Calu3 (cell line): Measurements from ENCODE around the gene SRCAP. TPM values are rescaled to one million over a fixed set of nuclear protein-coding genes. Genes with fewer than 3 reads are reported as not detected.

Experiments
- BruUV-seq: library from RNA; stranded (reverse); fragments of 400-500 nt; replicated peaks from 2 replicates; lab custom pipeline; 2021; lab: Mats Ljungman, UMichigan
- CTCF ChIA-PET: fragments of 300-600 bp; sonication (Branson Sonifier 250); formaldehyde crosslinking; loops from one replicate; lab custom pipeline; 2022; ENCODE audit warnings: antibody characterized with exemption; lab: Charles Lee
- DNase-seq: peaks from one replicate; pipeline ENCODE4 v3.0.0; 2022
- H3K27ac Mint-ChIP-seq: one replicate; pipeline ENCODE4 v1.8.0; 2022; ENCODE audit warnings: mixed read lengths; ENCODE audit not compliant: unreplicated experiment
- H3K27me3 Mint-ChIP-seq: one replicate; pipeline ENCODE4 v1.8.0; 2022; ENCODE audit warnings: mixed read lengths; ENCODE audit not compliant: unreplicated experiment
- H3K36me3 Mint-ChIP-seq: one replicate; pipeline ENCODE4 v1.8.0; 2022; ENCODE audit warnings: mild to moderate bottlenecking, moderate library complexity, mixed read lengths; ENCODE audit not compliant: insufficient read depth, unreplicated experiment
- H3K4me1 Mint-ChIP-seq: one replicate; pipeline ENCODE4 v1.8.0; 2022; ENCODE audit warnings: mild to moderate bottlenecking, low read depth, mixed read lengths; ENCODE audit not compliant: unreplicated experiment
- H3K4me3 Mint-ChIP-seq: one replicate; pipeline ENCODE4 v1.8.0; 2022; ENCODE audit warnings: mild to moderate bottlenecking, low read depth, moderate library complexity, mixed read lengths; ENCODE audit not compliant: unreplicated experiment
- H3K9me3 Mint-ChIP-seq: one replicate; pipeline ENCODE4 v1.8.0; 2022; ENCODE audit warnings: low read depth, mixed read lengths; ENCODE audit not compliant: unreplicated experiment
- intact Hi-C: fragments of 100-400 bp; cut with micrococcal nuclease; formaldehyde crosslinking; loops from one replicate; pipeline ENCODE4 v1.10.0; 2022; ENCODE audit not compliant: unreplicated experiment
- total RNA-seq: library from RNA; stranded (reverse); gene quantifications from 2 replicates; pipeline ENCODE4 v1.2.3, GENCODE V29; 2022
- TF ChIP-seq, protein P1 (sequence below): fragments of 200-600 bp; IDR thresholded peaks from one replicate; pipeline ENCODE4 v1.8.0; 2022; ENCODE audit warnings: antibody characterized with exemption; ENCODE audit not compliant: unreplicated experiment

SRCAP gene
- total RNA-seq, 1 experiment from 2014 or later, result 84.6 TPM

DNA sequence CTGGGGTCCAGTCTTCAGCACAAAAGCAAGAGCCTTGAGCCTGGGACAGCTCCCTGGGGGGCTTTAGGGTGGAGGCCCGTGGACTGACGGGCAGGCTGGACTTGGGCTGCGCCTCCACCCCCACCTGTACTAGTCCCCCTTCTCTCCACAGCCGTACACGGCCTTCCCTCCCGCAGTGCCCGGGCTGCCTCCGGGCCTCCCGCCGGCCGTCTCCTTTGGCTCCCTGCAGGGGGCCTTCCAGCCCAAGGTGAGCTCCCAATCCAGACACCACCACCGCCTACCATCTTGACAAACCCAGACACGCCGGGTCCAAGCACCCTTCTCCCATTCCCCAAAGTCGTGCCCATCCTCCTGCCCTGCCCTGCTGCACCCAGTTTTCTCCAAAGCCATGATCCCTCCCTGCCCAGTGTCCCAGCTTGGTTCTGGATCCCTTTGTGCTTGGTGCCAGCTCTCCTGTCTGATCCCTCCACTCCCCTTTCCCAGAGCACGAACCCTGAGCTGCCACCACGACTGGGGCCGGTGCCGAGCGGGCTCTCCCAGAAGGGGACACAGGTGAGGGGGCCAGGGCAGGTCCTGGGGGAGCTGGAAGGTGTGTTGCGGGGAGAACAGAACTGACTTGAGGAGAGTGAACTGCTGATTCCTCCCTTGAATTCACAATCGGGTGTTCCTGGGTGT, 33.7 kb upstream of the SRCAP start:
- BruUV-seq, result no TSS peak
- H3K9me3 Mint-ChIP-seq, result no peaks in the 10 kb centered on the region
- no peak for DNase-seq
- CTCF ChIA-PET, result interaction anchor here (0.6 kb wide), 1 partner anchor 18 kb away, joined by 3 read pairs; no protein-coding TSS in a partner anchor
- intact Hi-C loops, result no loop called here
- no peak overlapping the region for H3K27ac Mint-ChIP-seq
- TF ChIP-seq, protein P1, sequence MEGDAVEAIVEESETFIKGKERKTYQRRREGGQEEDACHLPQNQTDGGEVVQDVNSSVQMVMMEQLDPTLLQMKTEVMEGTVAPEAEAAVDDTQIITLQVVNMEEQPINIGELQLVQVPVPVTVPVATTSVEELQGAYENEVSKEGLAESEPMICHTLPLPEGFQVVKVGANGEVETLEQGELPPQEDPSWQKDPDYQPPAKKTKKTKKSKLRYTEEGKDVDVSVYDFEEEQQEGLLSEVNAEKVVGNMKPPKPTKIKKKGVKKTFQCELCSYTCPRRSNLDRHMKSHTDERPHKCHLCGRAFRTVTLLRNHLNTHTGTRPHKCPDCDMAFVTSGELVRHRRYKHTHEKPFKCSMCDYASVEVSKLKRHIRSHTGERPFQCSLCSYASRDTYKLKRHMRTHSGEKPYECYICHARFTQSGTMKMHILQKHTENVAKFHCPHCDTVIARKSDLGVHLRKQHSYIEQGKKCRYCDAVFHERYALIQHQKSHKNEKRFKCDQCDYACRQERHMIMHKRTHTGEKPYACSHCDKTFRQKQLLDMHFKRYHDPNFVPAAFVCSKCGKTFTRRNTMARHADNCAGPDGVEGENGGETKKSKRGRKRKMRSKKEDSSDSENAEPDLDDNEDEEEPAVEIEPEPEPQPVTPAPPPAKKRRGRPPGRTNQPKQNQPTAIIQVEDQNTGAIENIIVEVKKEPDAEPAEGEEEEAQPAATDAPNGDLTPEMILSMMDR, result no peak
- no peaks in the 10 kb centered on the region for H3K27me3 Mint-ChIP-seq
- H3K4me1 Mint-ChIP-seq, result peaks cover 18% of the 10 kb centered on the region
- no peak overlapping the region for H3K4me3 Mint-ChIP-seq
- peaks cover 77% of the 10 kb centered on the region for H3K36me3 Mint-ChIP-seq

DNA sequence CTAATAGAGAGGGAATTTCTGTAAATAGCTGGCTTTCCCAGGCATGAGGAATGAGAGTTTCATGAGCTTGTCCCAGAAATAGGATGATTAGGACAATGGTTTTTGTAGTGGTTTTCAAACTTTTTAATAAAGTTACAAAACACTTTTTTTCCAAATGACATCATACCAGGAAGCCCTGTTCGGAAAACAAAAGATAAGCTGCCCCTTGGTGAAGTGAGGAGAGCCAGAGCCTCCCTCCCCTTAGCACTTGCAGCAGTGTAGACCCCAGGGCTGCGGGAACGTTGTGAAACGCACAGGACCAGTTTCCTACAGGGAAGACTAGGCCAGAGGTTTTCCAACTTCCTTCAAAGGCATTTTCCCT, 33.2 kb upstream of the SRCAP start:
- intact Hi-C loops, result no loop called here
- Mint-ChIP-seq H3K27ac (no peak overlapping the region), H3K36me3 (peaks cover 77% of the 10 kb centered on the region), H3K9me3 (no peaks in the 10 kb centered on the region), H3K4me3 (no peak overlapping the region), H3K4me1 (peaks cover 13% of the 10 kb centered on the region), H3K27me3 (no peaks in the 10 kb centered on the region)
- no TSS peak for BruUV-seq
- CTCF ChIA-PET, result interaction anchor here (0.6 kb wide), 1 partner anchor 17 kb away, joined by 3 read pairs; no protein-coding TSS in a partner anchor
- TF ChIP-seq, protein P1, result no peak
- no peak for DNase-seq

DNA sequence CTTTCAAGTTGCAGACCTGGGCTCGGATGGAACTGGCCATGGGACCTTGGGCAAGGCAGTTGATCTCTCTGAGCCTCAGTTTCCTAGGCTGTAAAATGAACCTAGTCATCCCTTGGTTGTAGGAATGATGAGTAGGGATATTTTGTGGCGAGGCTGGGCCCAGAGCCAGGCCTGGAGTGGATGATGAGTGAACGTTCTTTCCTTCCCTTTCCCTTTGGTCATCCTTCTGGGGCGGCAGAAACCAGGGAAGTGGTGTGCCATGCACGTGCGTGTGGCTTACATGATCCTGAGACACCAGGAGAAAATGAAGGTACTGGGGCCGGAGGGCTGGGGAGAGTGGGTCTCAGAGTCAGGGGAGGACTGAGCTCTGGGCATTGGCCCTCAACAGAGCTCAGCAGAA, 32.3 kb upstream of the SRCAP start:
- TF ChIP-seq, protein P1, result no peak
- peaks cover 73% of the 10 kb centered on the region for H3K36me3 Mint-ChIP-seq
- BruUV-seq, result no TSS peak
- peaks cover 4% of the 10 kb centered on the region for H3K4me1 Mint-ChIP-seq
- DNase-seq, result no peak
- CTCF ChIA-PET, result no interaction called here
- H3K4me3 Mint-ChIP-seq, result no peak overlapping the region
- H3K9me3 Mint-ChIP-seq, result no peaks in the 10 kb centered on the region
- intact Hi-C loops, result no loop called here
- H3K27ac Mint-ChIP-seq, result no peak overlapping the region
- H3K27me3 Mint-ChIP-seq, result no peaks in the 10 kb centered on the region

DNA sequence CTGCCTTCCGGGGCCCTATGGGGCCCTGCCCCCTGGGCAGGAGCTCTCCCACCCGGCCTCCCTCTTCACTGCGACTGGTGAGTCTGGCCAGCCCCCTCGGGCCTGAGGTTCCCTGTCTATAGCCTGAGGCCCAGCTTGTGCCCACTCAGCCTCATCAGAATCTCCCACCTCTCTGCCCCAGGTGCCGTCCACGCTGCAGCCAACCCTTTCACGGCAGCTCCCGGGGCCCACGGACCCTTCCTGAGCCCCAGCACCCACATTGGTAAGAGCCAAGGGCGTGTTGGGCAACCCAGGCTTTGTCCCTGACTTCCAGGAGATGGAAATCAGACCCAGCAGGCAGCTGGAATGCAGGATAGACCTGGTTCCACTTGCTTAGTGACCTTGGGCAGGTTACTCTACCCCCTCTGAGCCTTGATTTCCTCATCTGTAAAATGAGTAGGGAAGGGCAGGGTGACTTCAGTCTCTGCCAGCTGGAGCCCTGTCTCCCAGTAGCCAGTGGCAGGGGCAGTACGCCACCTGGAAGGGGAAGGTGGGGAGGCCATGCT, 31.5 kb upstream of the SRCAP start:
- intact Hi-C loops, result no loop called here
- H3K36me3 Mint-ChIP-seq, result peaks cover 65% of the 10 kb centered on the region
- no peak for DNase-seq
- BruUV-seq, result no TSS peak
- TF ChIP-seq, protein P1, result no peak
- no peak overlapping the region for H3K4me3 Mint-ChIP-seq
- CTCF ChIA-PET, result no interaction called here
- no peaks in the 10 kb centered on the region for H3K27me3 Mint-ChIP-seq
- no peaks in the 10 kb centered on the region for H3K4me1 Mint-ChIP-seq
- no peaks in the 10 kb centered on the region for H3K9me3 Mint-ChIP-seq
- no peak overlapping the region for H3K27ac Mint-ChIP-seq
